Amniotic epithelial cell (primary cell): ENCODE results near the gene LAMA3.

Experiments
- DNase-seq: peaks from one replicate; pipeline ENCODE4 v3.0.0-alpha.2; 2010; ENCODE audit warnings: low read depth

Gene LAMA3

GRCh38 chr18:23853448-23854195, 164.4 kb downstream of the LAMA3 start:
- no peak for DNase-seq

DNA sequence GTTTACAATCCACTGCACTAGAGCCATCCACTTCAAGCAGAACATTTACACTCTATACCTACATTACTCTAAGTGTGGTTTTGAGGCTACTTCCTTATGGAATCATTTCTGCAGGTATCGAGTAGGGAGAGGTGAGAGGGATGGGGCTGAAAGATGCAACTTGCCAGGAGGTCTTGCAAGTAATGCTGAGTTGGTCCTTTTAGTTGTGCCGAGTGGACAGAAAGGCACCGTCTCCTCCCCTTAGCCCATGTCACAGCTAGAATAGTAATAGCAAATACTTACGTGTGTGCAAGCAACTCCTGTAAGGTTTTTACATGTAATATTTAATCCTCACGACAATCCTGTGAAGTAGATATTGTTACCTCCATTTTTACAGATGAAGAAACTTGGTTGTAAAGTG, 166.5 kb downstream of the LAMA3 start:
- no peak for DNase-seq

DNA sequence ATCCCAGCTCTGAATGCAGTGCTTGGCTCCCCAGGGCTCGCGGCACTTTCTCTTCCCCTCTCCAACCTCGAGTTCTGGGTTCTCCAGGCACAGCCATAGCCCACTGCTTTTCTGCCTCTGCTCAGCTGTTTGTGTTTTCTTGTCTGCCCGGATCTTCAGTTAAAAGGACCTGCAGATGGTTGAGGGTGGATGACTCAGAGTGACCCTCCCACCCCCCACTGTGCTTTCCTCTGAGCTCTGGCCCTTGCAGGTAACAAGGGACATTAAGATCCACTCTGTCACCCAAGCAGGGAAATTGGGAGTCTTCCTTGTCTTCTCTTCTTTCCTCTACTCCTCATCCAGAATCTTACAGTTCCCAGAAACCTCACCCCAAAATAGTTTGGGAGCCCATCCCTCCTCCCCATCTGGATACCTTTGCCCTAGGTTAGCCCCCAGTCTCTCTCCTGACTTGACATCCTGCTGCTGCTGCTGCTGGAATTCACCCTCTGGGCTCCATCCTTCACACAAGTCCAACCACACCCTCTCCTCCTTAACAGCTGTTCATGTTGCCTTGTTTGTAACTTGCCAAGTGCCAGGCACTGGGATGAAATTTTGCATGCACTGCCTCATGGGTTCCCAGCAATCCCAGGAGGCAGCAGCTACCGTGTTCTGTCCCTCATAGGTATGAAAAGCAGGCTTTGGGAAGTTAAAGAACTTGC, 167.4 kb downstream of the LAMA3 start:
- no peak for DNase-seq

DNA sequence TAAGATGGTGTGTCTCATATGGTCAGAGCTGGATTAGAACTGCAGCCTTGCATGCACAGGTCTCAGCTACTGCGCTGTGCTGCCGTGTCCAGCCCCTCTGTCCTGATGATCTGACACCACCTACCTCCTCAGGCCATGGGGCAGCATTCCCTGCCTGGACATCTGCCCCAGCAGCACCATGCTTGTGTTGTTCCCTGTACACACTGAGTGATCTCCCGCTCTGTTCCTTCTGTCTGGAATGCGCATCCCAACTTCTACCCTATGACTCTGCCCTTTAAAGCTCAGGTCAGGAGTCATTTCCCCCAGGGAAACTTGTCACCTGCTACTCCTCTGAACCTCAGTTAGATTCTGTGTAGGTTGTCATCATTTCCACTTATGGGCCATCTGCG, 167.9 kb downstream of the LAMA3 start:
- no peak for DNase-seq

- peak; percentile 18 for DNase-seq
Measured at GRCh38 chr18:23857756-23858155, 168.5 kb downstream of the LAMA3 start.

DNA sequence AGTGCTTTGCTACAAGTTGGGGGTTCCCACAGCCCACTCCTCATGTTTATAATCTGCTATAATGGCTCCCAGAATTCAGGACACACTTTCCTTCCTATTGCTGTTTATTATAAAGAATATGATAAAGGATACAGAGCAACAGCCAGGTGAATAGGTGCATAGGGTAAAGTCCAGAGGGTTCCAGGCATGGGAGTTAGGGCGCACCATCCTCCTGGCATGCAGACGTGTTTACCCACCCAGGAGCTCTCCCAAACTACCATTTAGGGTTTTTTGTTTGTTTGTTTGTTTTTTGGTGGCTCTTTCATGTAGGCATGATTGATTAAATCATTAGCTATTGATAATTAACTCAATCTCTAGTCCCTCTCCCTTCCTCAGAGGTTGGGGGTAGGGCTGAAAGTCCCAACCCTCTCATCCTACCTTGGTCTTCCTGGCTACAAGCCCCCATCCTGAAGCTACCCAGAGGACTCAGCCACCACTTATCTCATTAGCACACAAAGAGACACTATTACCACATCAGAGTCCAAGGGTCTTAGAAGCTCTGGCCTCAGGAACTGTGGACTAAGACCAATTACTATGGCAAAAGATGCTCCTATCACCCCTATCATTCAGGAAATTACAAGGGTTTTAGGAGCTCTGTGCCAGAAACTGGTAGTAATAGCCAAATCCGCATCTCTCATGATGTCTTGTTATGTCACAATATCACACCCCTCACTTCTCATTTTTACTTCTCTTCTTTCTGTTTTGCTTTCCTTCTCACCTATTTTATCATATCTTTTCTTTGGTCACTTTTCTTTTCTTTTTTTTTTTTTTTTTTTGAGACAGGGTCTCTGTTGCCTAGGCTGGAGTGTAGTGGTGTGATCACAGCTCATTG, 170.4 kb downstream of the LAMA3 start:
- no peak for DNase-seq

- DNase-seq = no peak
Measured at GRCh38 chr18:23861326-23861725, 172.1 kb downstream of the LAMA3 start.

- DNase-seq = peak; percentile 75
Measured at GRCh38 chr18:23861805-23862470, 172.7 kb downstream of the LAMA3 start.

- no peak for DNase-seq
Measured at GRCh38 chr18:23864624-23865023, 175.4 kb downstream of the LAMA3 start.

- no peak for DNase-seq
Measured at GRCh38 chr18:23867006-23867405, 177.8 kb downstream of the LAMA3 start.

- DNase-seq = no peak
Measured at GRCh38 chr18:23868136-23868785, 179.0 kb downstream of the LAMA3 start.

DNA sequence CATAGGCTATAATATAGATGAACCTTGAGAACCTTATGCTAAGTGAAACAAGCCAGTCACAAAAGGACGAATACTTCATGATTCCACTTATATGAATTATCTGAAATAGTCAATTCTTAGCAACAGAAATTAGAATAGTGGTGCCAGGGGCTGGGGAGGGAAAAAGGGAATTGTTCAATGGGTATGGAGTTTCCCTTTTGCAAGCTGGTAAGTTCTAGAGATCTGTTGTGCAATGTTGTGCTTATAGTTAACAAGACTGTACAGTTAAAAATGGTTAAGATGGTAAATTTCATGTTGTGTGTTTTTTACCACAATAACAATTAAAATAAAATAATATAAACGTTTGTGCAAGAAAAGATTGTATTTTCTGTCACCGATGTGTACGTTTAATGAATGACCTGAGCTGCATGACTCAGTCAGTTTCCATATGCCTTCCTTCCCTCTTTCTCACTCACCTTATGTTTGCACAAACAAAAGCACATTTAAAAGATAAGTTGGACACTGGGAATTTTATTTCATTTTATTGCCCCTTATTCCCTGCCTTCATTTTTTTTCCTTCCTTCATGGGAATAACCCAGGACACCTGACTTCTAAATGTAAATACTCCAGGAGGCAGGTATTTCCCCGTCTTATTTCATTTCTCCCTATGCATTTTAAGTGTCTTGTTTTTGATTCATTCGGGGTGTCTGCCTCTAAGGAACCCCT, 181.6 kb downstream of the LAMA3 start:
- DNase-seq = no peak

DNA sequence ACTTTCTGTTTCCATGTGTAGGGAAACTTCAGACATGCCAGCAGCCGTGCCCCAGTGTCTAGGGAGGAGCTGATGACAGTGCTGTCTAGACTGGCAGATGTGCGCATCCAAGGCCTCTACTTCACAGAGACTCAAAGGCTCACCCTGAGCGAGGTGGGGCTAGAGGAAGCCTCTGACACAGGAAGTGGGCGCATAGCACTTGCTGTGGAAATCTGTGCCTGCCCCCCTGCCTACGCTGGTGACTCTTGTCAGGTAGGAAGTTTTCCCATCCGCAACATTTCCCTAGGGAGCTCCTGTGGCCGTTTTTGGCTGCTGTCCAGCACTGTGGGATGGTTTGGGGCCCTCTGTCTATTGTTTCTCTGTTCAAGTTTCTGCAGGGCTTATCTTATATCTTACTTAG, 182.2 kb downstream of the LAMA3 start:
- peak; percentile 33 for DNase-seq

DNA sequence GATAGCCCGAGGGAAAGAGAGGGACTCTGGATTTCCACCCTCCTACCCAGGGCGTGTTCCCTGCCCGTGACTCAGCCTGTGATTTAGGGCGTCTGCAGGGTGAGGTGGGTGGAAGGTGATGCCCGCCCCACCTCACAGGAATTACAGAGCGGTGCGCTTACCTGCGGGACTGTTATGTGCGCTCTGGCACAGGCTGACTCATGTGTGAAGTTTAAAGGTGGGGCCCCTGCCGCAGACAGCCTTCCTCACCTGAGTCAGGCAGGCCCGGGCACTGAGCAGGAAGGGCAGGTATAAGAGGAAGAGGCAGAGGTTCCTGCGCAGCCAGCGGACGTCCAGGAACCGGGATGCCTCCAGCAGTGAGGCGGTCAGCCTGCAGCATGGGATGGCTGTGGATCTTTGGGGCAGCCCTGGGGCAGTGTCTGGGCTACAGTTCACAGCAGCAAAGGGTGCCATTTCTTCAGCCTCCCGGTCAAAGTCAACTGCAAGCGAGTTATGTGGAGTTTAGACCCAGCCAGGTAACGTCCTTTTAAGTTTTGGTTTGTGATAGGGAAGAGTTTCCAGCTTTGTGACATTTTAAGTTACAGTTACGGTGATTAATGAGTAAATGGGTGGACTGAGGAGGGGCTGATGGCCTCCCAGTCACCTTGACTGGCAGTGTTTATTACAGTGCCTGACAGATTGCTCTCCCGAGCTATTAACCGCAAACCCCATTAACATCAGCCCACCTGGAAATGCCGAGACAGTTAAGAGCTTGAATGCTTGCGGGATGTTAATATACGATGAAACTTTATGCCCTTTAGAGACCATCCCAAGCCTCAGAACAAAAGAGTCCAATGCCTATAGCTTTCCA, 183.7 kb downstream of the LAMA3 start:
- no peak for DNase-seq

DNA sequence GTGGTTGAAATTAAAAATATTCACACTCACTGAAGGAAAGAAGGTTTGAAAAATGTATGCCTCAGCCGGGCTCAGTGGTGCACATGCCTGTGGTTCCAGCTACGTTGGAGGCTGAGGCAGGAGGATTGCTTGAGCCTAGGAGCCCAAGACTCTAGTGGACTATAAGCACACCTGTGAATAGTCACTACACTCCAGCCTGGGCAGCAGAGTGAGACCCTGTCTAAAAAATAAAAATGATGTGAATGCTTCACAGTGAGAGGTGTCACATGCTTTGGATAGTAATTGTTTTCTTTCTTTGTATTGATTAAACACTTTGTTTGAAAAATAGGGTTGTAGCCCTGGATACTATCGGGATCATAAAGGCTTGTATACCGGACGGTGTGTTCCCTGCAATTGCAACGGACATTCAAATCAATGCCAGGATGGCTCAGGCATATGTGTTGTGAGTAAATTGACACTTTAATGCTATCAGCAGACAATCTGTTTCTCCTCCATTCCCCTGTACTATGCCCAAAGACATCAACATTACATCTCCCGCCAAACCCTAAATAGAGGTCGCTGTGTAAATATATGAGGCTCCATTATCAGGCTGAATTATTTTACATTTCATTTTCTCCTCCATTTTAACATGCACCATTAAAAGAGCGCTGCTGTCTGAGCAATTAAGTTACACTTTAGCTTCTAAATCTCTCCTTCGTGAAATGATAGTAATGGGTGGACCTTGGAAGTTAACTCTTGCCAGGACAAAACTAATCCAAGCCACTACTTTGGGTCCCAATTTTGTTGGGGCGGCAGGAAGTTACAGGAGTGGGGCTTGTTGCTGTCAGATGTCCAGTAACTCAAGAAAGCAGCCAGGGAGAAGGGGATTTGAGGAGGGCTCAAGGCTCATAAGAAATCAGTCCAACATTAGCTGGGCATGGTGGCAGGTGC, 187.0 kb downstream of the LAMA3 start:
- no peak for DNase-seq

- DNase-seq = no peak
Measured at GRCh38 chr18:23876921-23877320, 187.7 kb downstream of the LAMA3 start.

DNA sequence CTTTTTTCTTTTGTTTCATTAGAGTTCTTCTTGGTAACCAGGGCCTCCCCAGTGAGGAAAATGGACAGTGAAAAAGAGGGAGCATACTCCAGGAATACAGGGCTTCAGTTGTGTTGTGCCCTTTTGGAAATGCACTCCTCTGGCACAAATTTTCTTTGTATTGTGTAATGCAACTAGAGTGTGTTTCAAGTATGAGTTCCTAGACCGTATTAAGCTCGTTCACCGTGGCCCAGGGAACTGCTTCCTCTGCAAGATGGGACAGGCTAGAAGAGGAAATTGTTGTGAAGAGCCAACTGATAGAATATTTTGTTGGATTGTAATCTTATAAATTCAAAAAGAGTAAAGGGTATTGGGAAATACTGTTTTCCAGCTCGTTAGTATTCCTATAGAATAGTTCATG, 188.1 kb downstream of the LAMA3 start:
- no peak for DNase-seq

DNA sequence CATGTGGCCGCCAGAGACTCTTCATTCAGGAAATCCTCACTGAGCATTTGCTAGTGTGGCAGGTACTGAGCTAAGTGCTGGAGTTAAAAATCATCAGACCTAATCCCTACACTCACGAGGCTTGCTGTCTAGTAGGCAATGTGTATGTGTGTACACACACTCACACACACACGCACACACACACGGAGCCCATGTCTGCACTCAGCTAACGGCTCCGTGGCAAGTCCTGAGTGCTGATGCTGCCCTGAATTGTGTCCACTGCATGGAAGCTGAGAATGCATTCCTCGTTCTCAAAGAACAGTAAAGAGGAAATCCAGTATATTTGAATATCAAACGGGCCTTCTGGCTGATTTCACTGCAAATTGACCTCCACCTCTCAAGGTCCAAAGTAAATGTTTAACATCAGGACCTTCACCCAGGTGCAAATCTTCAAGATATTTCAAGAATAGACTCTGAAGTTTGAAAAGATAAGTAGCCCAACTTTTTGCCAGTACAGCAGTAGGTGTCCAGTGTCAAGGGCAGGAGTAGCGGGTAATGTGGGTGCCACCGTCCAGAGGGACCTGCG, 189.2 kb downstream of the LAMA3 start:
- DNase-seq = no peak

GRCh38 chr18:23879126-23879525, 189.9 kb downstream of the LAMA3 start:
- DNase-seq = no peak
